OCI-LY7 (cell line): ENCODE data around the gene COL5A1. TPM values are rescaled to one million over a fixed set of nuclear protein-coding genes. Genes with fewer than 3 reads are reported as not detected.

Source experiments
- BruUV-seq: library from RNA; stranded (reverse); fragments of 400-500 nt; replicated peaks from 2 replicates; lab custom pipeline; 2021; lab: Mats Ljungman, UMichigan
- CTCF ChIA-PET: fragments of 300-600 bp; sonication (Branson Sonifier 250); formaldehyde crosslinking; loops from one replicate; lab custom pipeline; 2022; ENCODE audit warnings: antibody characterized with exemption; ENCODE audit not compliant: unreplicated experiment; lab: Charles Lee
- POLR2A ChIA-PET: fragments of 300-600 bp; sonication (Branson Sonifier 250); formaldehyde crosslinking; loops from one replicate; lab custom pipeline; 2022; ENCODE audit warnings: antibody characterized with exemption; lab: Charles Lee
- DNase-seq: peaks from one replicate; pipeline ENCODE4 v3.0.0-alpha.2; 2015; ENCODE audit warnings: low spot score
- H2AFZ ChIP-seq: fragments of 200-600 bp; sonication (generic), shearing (Covaris generic); 2 replicates; pipeline ENCODE4 v1.6.1; 2014; ENCODE audit warnings: mild to moderate bottlenecking, antibody characterized with exemption, low read length, moderate library complexity
- H3K27ac ChIP-seq: fragments of 200-600 bp; sonication (generic); 2 replicates; pipeline ENCODE4 v1.5.1; 2014; ENCODE audit warnings: mixed run types, low read depth, mild to moderate bottlenecking, moderate library complexity, low read length, inconsistent platforms; ENCODE audit not compliant: poor library complexity, severe bottlenecking
- H3K36me3 ChIP-seq: fragments of 200-600 bp; sonication (generic); 2 replicates; pipeline ENCODE4 v1.6.1; 2014; ENCODE audit warnings: mild to moderate bottlenecking, antibody characterized with exemption, low read length, moderate library complexity, mixed read lengths; ENCODE audit not compliant: insufficient read depth
- H3K4me1 ChIP-seq: fragments of 200-600 bp; sonication (generic); 2 replicates; pipeline ENCODE4 v1.5.1; 2014; ENCODE audit warnings: mild to moderate bottlenecking, low read length; ENCODE audit not compliant: insufficient read depth, poor library complexity, severe bottlenecking
- H3K4me2 ChIP-seq: fragments of 200-600 bp; sonication (generic); 2 replicates; pipeline ENCODE4 v1.6.1; 2014; ENCODE audit warnings: mild to moderate bottlenecking, low read length
- H3K4me3 ChIP-seq: fragments of 200-600 bp; sonication (generic); 2 replicates; pipeline ENCODE4 v1.5.1; 2014; ENCODE audit warnings: mild to moderate bottlenecking, low read depth, low read length; ENCODE audit not compliant: poor library complexity, severe bottlenecking
- H3K79me2 ChIP-seq: fragments of 200-600 bp; sonication (generic); 2 replicates; pipeline ENCODE4 v1.6.1; 2016; ENCODE audit warnings: low read depth, mild to moderate bottlenecking, low read length, moderate library complexity, mixed read lengths; ENCODE audit not compliant: insufficient read depth
- H3K9me2 ChIP-seq: fragments of 200-600 bp; sonication (generic); 2 replicates; pipeline ENCODE4 v1.6.1; 2016; ENCODE audit warnings: mild to moderate bottlenecking, low read length, mixed read lengths; ENCODE audit not compliant: insufficient read depth
- H3K9me3 ChIP-seq: fragments of 200-600 bp; sonication (generic); 2 replicates; pipeline ENCODE4 v1.6.1; 2014; ENCODE audit warnings: mild to moderate bottlenecking, mixed run types, low read length, mixed read lengths
- H4K20me1 ChIP-seq: fragments of 200-600 bp; sonication (generic); 2 replicates; pipeline ENCODE4 v1.6.1; 2014; ENCODE audit warnings: mild to moderate bottlenecking, antibody characterized with exemption, low read length, moderate library complexity, mixed read lengths; ENCODE audit not compliant: insufficient read depth
- EZH2phosphoT487 ChIP-seq: fragments of 200-600 bp; sonication (generic); IDR thresholded peaks from 2 replicates; pipeline ENCODE4 v1.6.1; 2018; ENCODE audit warnings: low read depth, borderline replicate concordance, mild to moderate bottlenecking, mixed run types, antibody characterized with exemption, low read length, moderate library complexity, mixed read lengths
- intact Hi-C: fragments of 100-400 bp; cut with micrococcal nuclease; formaldehyde crosslinking; loops from one replicate; pipeline ENCODE4 v1.10.0; 2022; ENCODE audit not compliant: unreplicated experiment
- total RNA-seq, 2 experiments: library from RNA; depleted of rRNA in 1 of 2; stranded (reverse); fragments of >200 nt in 1 of 2; shearing (Covaris generic) in 1 of 2; gene quantifications; 2 replicates each; pipeline ENCODE4 v1.2.3, GENCODE V29; 2014 to 2022
- TF ChIP-seq, protein P1 (sequence below): fragments of 200-600 bp; sonication (generic); conservative IDR thresholded peaks from 2 replicates; pipeline ENCODE4 v1.5.1; 2014; ENCODE audit warnings: mild to moderate bottlenecking, antibody characterized with exemption, low read length, moderate library complexity, mixed read lengths

The COL5A1 gene
- total RNA-seq, 2 experiments from 2014 or later = 12.2 to 28.6 TPM

DNA sequence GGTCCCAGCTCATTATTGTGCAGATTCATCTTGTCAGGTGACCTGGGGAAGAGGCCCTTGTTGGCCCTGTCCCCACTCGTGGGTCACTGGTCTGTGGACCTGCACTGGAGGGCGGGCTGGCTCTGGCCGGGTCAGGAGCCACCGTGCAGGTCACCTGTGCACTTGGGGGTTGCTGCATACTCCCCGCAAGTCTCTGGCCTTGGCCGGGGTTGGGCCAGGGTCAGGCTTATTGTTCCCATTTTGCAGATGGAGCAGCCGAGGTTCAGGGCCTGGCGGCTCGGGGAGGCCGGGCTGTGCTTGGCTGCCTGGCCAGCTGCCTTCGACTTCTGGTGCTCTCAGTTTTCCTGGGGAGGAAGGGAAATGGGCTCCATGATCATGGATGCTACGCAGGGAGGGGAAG, 130.7 kb downstream of the COL5A1 start:
- H3K4me3 ChIP-seq = no peak overlapping the region
- no peaks in the 10 kb centered on the region for H4K20me1 ChIP-seq
- DNase-seq = no peak
- no TSS peak for BruUV-seq
- POLR2A ChIA-PET = no interaction called here
- intact Hi-C loops = no loop called here
- CTCF ChIA-PET = interaction anchor here (0.6 kb wide), 1 partner anchor 483 kb away, joined by 3 read pairs; no protein-coding TSS in a partner anchor
- H3K4me1 ChIP-seq = peaks cover 46% of the 10 kb centered on the region
- H3K27ac ChIP-seq = no peak overlapping the region
- no peak overlapping the region for H2AFZ ChIP-seq
- no peaks in the 10 kb centered on the region for H3K9me3 ChIP-seq
- TF ChIP-seq EZH2phosphoT487 = no peak
- TF ChIP-seq, protein P1, sequence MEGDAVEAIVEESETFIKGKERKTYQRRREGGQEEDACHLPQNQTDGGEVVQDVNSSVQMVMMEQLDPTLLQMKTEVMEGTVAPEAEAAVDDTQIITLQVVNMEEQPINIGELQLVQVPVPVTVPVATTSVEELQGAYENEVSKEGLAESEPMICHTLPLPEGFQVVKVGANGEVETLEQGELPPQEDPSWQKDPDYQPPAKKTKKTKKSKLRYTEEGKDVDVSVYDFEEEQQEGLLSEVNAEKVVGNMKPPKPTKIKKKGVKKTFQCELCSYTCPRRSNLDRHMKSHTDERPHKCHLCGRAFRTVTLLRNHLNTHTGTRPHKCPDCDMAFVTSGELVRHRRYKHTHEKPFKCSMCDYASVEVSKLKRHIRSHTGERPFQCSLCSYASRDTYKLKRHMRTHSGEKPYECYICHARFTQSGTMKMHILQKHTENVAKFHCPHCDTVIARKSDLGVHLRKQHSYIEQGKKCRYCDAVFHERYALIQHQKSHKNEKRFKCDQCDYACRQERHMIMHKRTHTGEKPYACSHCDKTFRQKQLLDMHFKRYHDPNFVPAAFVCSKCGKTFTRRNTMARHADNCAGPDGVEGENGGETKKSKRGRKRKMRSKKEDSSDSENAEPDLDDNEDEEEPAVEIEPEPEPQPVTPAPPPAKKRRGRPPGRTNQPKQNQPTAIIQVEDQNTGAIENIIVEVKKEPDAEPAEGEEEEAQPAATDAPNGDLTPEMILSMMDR = no peak
- H3K4me2 ChIP-seq = no peak overlapping the region
- no peaks in the 10 kb centered on the region for H3K9me2 ChIP-seq
- no peaks in the 10 kb centered on the region for H3K36me3 ChIP-seq
- no peaks in the 10 kb centered on the region for H3K79me2 ChIP-seq

DNA sequence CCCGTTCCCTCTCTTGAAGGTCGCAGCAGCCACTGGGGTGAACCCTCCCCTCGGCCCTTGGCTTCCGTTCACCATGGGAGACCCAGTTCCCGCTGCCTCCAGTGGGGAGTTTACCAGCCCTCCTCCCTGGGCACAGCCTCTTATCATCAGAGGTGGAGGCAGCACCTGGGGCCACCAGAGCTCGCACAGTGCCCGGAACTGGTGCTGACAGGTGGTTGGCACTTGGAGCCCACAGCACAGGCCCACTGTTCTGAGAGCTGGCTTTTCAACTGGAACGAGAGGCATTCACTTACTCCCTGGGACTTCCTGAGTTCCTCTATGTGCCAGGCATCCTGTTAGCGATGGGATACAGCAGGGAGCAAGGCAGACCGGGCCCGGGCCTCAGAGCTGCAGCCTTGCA, 132.2 kb downstream of the COL5A1 start:
- TF ChIP-seq, protein P1 = no peak
- no peak for TF ChIP-seq EZH2phosphoT487
- CTCF ChIA-PET = no interaction called here
- Histone ChIP-seq H3K27ac (no peak overlapping the region), H3K4me2 (no peak overlapping the region), H3K4me3 (no peak overlapping the region), H3K9me2 (no peaks in the 10 kb centered on the region), H3K9me3 (no peaks in the 10 kb centered on the region), H3K4me1 (peaks cover 30% of the 10 kb centered on the region), H3K79me2 (no peaks in the 10 kb centered on the region), H2AFZ (no peak overlapping the region), H4K20me1 (no peaks in the 10 kb centered on the region), H3K36me3 (no peaks in the 10 kb centered on the region)
- DNase-seq = no peak
- POLR2A ChIA-PET = no interaction called here
- BruUV-seq = no TSS peak
- intact Hi-C loops = no loop called here

DNA sequence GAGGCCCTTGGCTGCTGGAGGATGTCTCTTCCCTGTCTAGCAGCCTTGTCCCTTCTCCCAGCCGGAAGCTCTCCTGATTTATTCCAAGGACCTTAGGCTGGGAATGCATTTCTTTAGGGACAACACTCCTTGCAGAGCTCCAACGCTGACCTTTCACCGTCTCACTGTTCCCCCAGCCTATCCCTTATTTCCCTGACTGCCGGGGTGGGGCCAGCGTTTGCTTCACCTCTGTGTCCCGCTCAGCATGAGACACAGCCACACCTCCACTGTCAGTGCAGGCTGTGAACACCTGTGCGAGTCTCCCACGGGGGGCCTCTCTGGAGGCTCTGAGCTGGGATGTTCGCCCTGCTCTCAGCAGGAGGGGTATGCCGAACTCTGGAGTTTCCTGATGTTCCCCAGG, 132.8 kb downstream of the COL5A1 start:
- Histone ChIP-seq H3K9me2 (no peaks in the 10 kb centered on the region), H2AFZ (no peak overlapping the region), H3K27ac (no peak overlapping the region), H3K4me2 (no peak overlapping the region), H3K79me2 (no peaks in the 10 kb centered on the region), H3K4me1 (peaks cover 30% of the 10 kb centered on the region), H4K20me1 (no peaks in the 10 kb centered on the region), H3K36me3 (no peaks in the 10 kb centered on the region), H3K4me3 (no peak overlapping the region), H3K9me3 (no peaks in the 10 kb centered on the region)
- no peak for TF ChIP-seq EZH2phosphoT487
- TF ChIP-seq, protein P1 = no peak
- intact Hi-C loops = no loop called here
- no TSS peak for BruUV-seq
- ChIA-PET CTCF (no interaction called here), POLR2A (no interaction called here)
- DNase-seq = no peak
